GM12878 (cell line): ENCODE results near the gene ZCCHC4. TPM values are rescaled to one million over a fixed set of nuclear protein-coding genes. Genes with fewer than 3 reads are reported as not detected.

Experiments used
- BHLHE40 ChIP-seq, 2 experiments: fragments of 450-650 bp in 1 of 2; IDR thresholded peaks; 2 replicates each; pipeline ENCODE4 v1.6.1; 2011 to 2017; ENCODE audit warnings: low read depth in 2 of 2, borderline replicate concordance in 1 of 2, improper control_type of control experiment in 1 of 2, low read length in 1 of 2, mild to moderate bottlenecking in 1 of 2
- CHD2 ChIP-seq: IDR thresholded peaks from 2 replicates; pipeline ENCODE4 v1.6.1; 2011; ENCODE audit warnings: low read depth, low read length, improper control_type of control experiment, borderline replicate concordance
- FOXK2 ChIP-seq: fragments of 450-650 bp; IDR thresholded peaks from 2 replicates; pipeline ENCODE4 v1.6.1; 2017; ENCODE audit warnings: mild to moderate bottlenecking, moderate library complexity
- FOXM1 ChIP-seq: IDR thresholded peaks from 2 replicates; pipeline ENCODE4 v1.6.1; 2012; ENCODE audit warnings: low read depth, mild to moderate bottlenecking, inconsistent platforms, low read length, moderate library complexity
- GATAD2B ChIP-seq: fragments of 450-650 bp; conservative IDR thresholded peaks from 2 replicates; pipeline ENCODE4 v1.6.1; 2017; ENCODE audit warnings: low read depth, mild to moderate bottlenecking, moderate library complexity
- HCFC1 ChIP-seq: fragments of 150-350 bp; IDR thresholded peaks from 2 replicates; pipeline ENCODE4 v1.6.1; 2014; ENCODE audit warnings: low read length
- IKZF1 ChIP-seq: fragments of 450-650 bp; conservative IDR thresholded peaks from 2 replicates; pipeline ENCODE4 v1.6.1; 2017; ENCODE audit warnings: antibody characterized with exemption, mild to moderate bottlenecking
- IRF5 ChIP-seq: fragments of 450-650 bp; IDR thresholded peaks from 2 replicates; pipeline ENCODE4 v1.6.1; 2017; ENCODE audit warnings: borderline replicate concordance
- KDM1A ChIP-seq: fragments of 200-600 bp; sonication (generic); IDR thresholded peaks from 2 replicates; pipeline ENCODE4 v1.6.1; 2016; ENCODE audit warnings: borderline replicate concordance
- MAX ChIP-seq: IDR thresholded peaks from 2 replicates; pipeline ENCODE4 v1.6.1; 2012; ENCODE audit warnings: low read depth, low read length, improper control_type of control experiment
- MEF2A ChIP-seq: IDR thresholded peaks from 2 replicates; pipeline ENCODE4 v1.6.1; 2011; ENCODE audit warnings: low read depth, mild to moderate bottlenecking, low read length, moderate library complexity; ENCODE audit not compliant: insufficient read depth
- NFXL1 ChIP-seq: fragments of 450-650 bp; IDR thresholded peaks from 2 replicates; pipeline ENCODE4 v1.6.1; 2017; ENCODE audit warnings: antibody characterized with exemption, mild to moderate bottlenecking, borderline replicate concordance
- NFYB ChIP-seq: IDR thresholded peaks from 2 replicates; pipeline ENCODE4 v1.6.1; 2011; ENCODE audit warnings: low read depth, mild to moderate bottlenecking, low read length, improper control_type of control experiment, moderate library complexity; ENCODE audit not compliant: insufficient read depth
- NRF1 ChIP-seq: conservative IDR thresholded peaks from 2 replicates; pipeline ENCODE4 v1.6.1; 2011; ENCODE audit warnings: mild to moderate bottlenecking, low read depth, low read length, improper control_type of control experiment
- RAD21 ChIP-seq: IDR thresholded peaks from 2 replicates; pipeline ENCODE4 v1.6.1; 2011; ENCODE audit warnings: mild to moderate bottlenecking, low read depth, low read length, moderate library complexity; ENCODE audit not compliant: insufficient read depth
- RELB ChIP-seq: fragments of 450-650 bp; IDR thresholded peaks from 2 replicates; pipeline ENCODE4 v1.6.1; 2017; ENCODE audit warnings: low read depth, mild to moderate bottlenecking, moderate library complexity
- STAT1 ChIP-seq: fragments of 450-650 bp; conservative IDR thresholded peaks from 2 replicates; pipeline ENCODE4 v1.6.1; 2014; ENCODE audit warnings: antibody characterized with exemption, mild to moderate bottlenecking
- TCF3 ChIP-seq: IDR thresholded peaks from 2 replicates; pipeline ENCODE4 v1.6.1; 2012; ENCODE audit warnings: low read depth, mild to moderate bottlenecking, low read length, borderline replicate concordance; ENCODE audit not compliant: insufficient read depth
- ZBTB40 ChIP-seq: fragments of 450-650 bp; IDR thresholded peaks from 2 replicates; pipeline ENCODE4 v1.6.1; 2016; ENCODE audit warnings: mild to moderate bottlenecking, moderate library complexity, borderline replicate concordance
- ZNF217 ChIP-seq: fragments of 450-650 bp; IDR thresholded peaks from 2 replicates; pipeline ENCODE4 v1.6.1; 2017; ENCODE audit warnings: antibody characterized with exemption, mild to moderate bottlenecking
- ZNF384 ChIP-seq: IDR thresholded peaks from 2 replicates; pipeline ENCODE4 v1.6.1; 2012; ENCODE audit warnings: low read depth, mild to moderate bottlenecking, low read length, improper control_type of control experiment, borderline replicate concordance
- ZSCAN29 ChIP-seq: fragments of 450-650 bp; IDR thresholded peaks from 2 replicates; pipeline ENCODE4 v1.6.1; 2017; ENCODE audit warnings: mild to moderate bottlenecking, moderate library complexity
- polyA plus RNA-seq, 11 experiments: library from polyadenylated mRNA; depleted of rRNA in 4 of 11; unstranded in 6 of 11; stranded (reverse) in 5 of 11; fragments of >200 nt; fragmentation: Nextera tagmentation in 4 of 11; fragmentation: Illumina TruSeq in 1 of 11; extraction: Ambion mirVana in 4 of 11; extraction: Trizol in 1 of 11; gene quantifications; 1 replicate in 1 of 11; 2 replicates in 10 of 11; pipeline versions ENCODE4 v1.2.1 to v1.2.3, GENCODE V29; 2011 to 2016; ENCODE audit warnings: inconsistent platforms in 2 of 11, missing spikeins in 2 of 11, low read depth in 1 of 11
- total RNA-seq, 4 experiments: library from RNA; depleted of rRNA in 3 of 4; stranded (reverse); fragments of >200 nt in 3 of 4; fragmentation: Illumina TruSeq in 1 of 4; extraction: Trizol in 1 of 4; gene quantifications; 2 replicates each; pipeline versions ENCODE4 v1.2.1 to v1.2.3, GENCODE V29; 2013 to 2021

ZCCHC4 gene
- total and polyA plus RNA-seq, 10 of the 15 experiments (the other 5 are each of a cell fraction or from before 2014, with no cell fraction given): 3.2 to 17.7 (median 12.7) TPM

- TF ChIP-seq FOXM1 (peak; percentile 99), KDM1A (no peak), MEF2A (peak; percentile 78), MAX (no peak), HCFC1 (peak; percentile 84), TCF3 (peak; percentile 70), RAD21 (peak; percentile 35; the same call in 1 of the 2 replicates), BHLHE40 (IDR thresholded peaks at IDR 0.05; ENCODE audit: borderline replicate concordance in 1 of 2, low read depth in 2 of 2, low read length in 1 of 2) (peak; percentile 67 to 81; a peak in 3 of 4 replicates), RELB (peak; percentile 99), IKZF1 (peak; percentile 99), ZBTB40 (peak; percentile 24; the same call in 1 of the 2 replicates), NFYB (no peak), GATAD2B (peak; percentile 57; the same call in 1 of the 2 replicates), NFXL1 (no peak), ZNF217 (peak; percentile 64; the same call in 1 of the 2 replicates), FOXK2 (peak; percentile 64), STAT1 (peak; percentile 92), ZSCAN29 (no peak), NRF1 (no peak), CHD2 (peak; percentile 43; the same call in 1 of the 2 replicates), ZNF384 (no peak), IRF5 (no peak)
Measured at GRCh38 chr4:25312496-25313200, at the start of gene ZCCHC4 (continued).
